Neural cell (in vitro differentiated cells): ENCODE results near the gene CAPN10. TPM values are rescaled to one million over a fixed set of nuclear protein-coding genes. Genes with fewer than 3 reads are reported as not detected.

Experiments
- H2AFZ ChIP-seq: fragments of 200-600, 300-800 bp; sonication (generic), shearing (Covaris generic); 2 replicates; pipeline ENCODE4 v1.6.0; 2014; ENCODE audit warnings: low read depth, mild to moderate bottlenecking, antibody characterized with exemption, low read length, moderate library complexity
- H3F3A ChIP-seq: fragments of 200-600 bp; shearing (Covaris generic); 2 replicates; pipeline ENCODE4 v1.6.1; 2016; ENCODE audit warnings: mild to moderate bottlenecking, moderate library complexity, mixed read lengths, antibody characterized with exemption, low read length; ENCODE audit not compliant: insufficient read depth, poor library complexity, severe bottlenecking
- H3K27ac ChIP-seq: fragments of 200-600, 300-800 bp; sonication (generic), shearing (Covaris generic); 2 replicates; pipeline ENCODE4 v1.5.1; 2014; ENCODE audit warnings: mild to moderate bottlenecking, low read length, moderate library complexity
- H3K27me3 ChIP-seq: fragments of 300-800, 200-600 bp; sonication (generic), shearing (Covaris generic); 2 replicates; pipeline ENCODE4 v1.6.0; 2014; ENCODE audit warnings: mild to moderate bottlenecking, low read depth, low read length, moderate library complexity; ENCODE audit not compliant: insufficient read depth
- H3K36me3 ChIP-seq: fragments of 300-800, 200-600 bp; sonication (generic), shearing (Covaris generic); 2 replicates; pipeline ENCODE4 v1.5.1; 2014; ENCODE audit warnings: mild to moderate bottlenecking, antibody characterized with exemption, low read length, moderate library complexity; ENCODE audit not compliant: insufficient read depth
- H3K4me2 ChIP-seq: fragments of 300-800, 200-600 bp; sonication (generic), shearing (Covaris generic); 2 replicates; pipeline ENCODE4 v1.6.0; 2014; ENCODE audit warnings: mild to moderate bottlenecking, low read length
- H3K4me3 ChIP-seq: fragments of 300-800, 200-600 bp; sonication (generic), shearing (Covaris generic); 2 replicates; pipeline ENCODE4 v1.5.1; 2014; ENCODE audit warnings: mild to moderate bottlenecking, low read length, moderate library complexity
- H3K79me2 ChIP-seq: fragments of 200-600 bp; shearing (Covaris generic); replicated peaks from 2 replicates; pipeline ENCODE4 v1.6.0; 2014; ENCODE audit warnings: mild to moderate bottlenecking, low read length, moderate library complexity; ENCODE audit not compliant: insufficient read depth
- H3K9ac ChIP-seq: fragments of 300-800, 200-600 bp; sonication (generic), shearing (Covaris generic); 2 replicates; pipeline ENCODE4 v1.6.1; 2016; ENCODE audit warnings: mild to moderate bottlenecking, low read length, mixed read lengths
- H3K9me2 ChIP-seq: fragments of 200-600 bp; shearing (Covaris generic); 2 replicates; pipeline ENCODE4 v1.6.1; 2016; ENCODE audit warnings: mild to moderate bottlenecking, low read length, mixed read lengths; ENCODE audit not compliant: insufficient read depth
- H3K9me3 ChIP-seq: fragments of 200-600, 300-800 bp; sonication (generic), shearing (Covaris generic); 2 replicates; pipeline ENCODE4 v1.6.1; 2016; ENCODE audit warnings: mild to moderate bottlenecking, mixed run types, low read length, moderate library complexity, mixed read lengths
- H4K20me1 ChIP-seq: fragments of 200-600 bp; shearing (Covaris generic); 2 replicates; pipeline ENCODE4 v1.6.1; 2016; ENCODE audit warnings: mild to moderate bottlenecking, mixed run types; ENCODE audit not compliant: insufficient read depth
- EP300 ChIP-seq: fragments of 450-650 bp; conservative IDR thresholded peaks from 2 replicates; pipeline ENCODE4 v1.6.1; 2014; ENCODE audit warnings: antibody characterized with exemption, mild to moderate bottlenecking, moderate library complexity; ENCODE audit not compliant: poor library complexity, severe bottlenecking
- EZH2 ChIP-seq: fragments of 200-600, 300-800 bp; shearing (Covaris generic), sonication (generic); IDR thresholded peaks from 2 replicates; pipeline ENCODE4 v1.6.1; 2014; ENCODE audit warnings: antibody characterized with exemption, low read length, borderline replicate concordance, mild to moderate bottlenecking; ENCODE audit not compliant: insufficient read depth, poor library complexity, severe bottlenecking
- MXI1 ChIP-seq: fragments of 450-650 bp; conservative IDR thresholded peaks from 2 replicates; pipeline ENCODE4 v1.6.1; 2014; ENCODE audit warnings: antibody characterized with exemption, mild to moderate bottlenecking; ENCODE audit not compliant: poor library complexity, severe bottlenecking
- POLR2AphosphoS5 ChIP-seq: IDR thresholded peaks from 2 replicates; pipeline ENCODE4 v1.6.1; 2012
- RAD21 ChIP-seq: fragments of 450-650 bp; conservative IDR thresholded peaks from 2 replicates; pipeline ENCODE4 v1.6.1; 2014; ENCODE audit warnings: antibody characterized with exemption, mild to moderate bottlenecking, moderate library complexity
- SMC3 ChIP-seq: fragments of 450-650 bp; conservative IDR thresholded peaks from 2 replicates; pipeline ENCODE4 v1.6.1; 2014; ENCODE audit warnings: antibody characterized with exemption, mild to moderate bottlenecking, moderate library complexity; ENCODE audit not compliant: poor library complexity
- TAF1 ChIP-seq: IDR thresholded peaks from 2 replicates; pipeline ENCODE4 v1.6.1; 2012; ENCODE audit warnings: low read depth
- polyA plus RNA-seq: library from polyadenylated mRNA; depleted of rRNA; stranded (reverse); fragments of >200 nt; gene quantifications from 2 replicates; pipeline ENCODE4 v1.2.3, GENCODE V29; 2014
- TF ChIP-seq, protein P1 (sequence below): fragments of 450-650 bp; IDR thresholded peaks from 2 replicates; pipeline ENCODE4 v1.5.1; 2014; ENCODE audit warnings: antibody characterized with exemption, mild to moderate bottlenecking, moderate library complexity; ENCODE audit not compliant: poor library complexity, severe bottlenecking
- TF ChIP-seq, protein P2 (sequence below): IDR thresholded peaks from 2 replicates; pipeline ENCODE4 v1.6.1; 2012; ENCODE audit warnings: borderline replicate concordance

CAPN10 gene
- polyA plus RNA-seq, 1 donor from 2014 or later: 120 TPM

DNA sequence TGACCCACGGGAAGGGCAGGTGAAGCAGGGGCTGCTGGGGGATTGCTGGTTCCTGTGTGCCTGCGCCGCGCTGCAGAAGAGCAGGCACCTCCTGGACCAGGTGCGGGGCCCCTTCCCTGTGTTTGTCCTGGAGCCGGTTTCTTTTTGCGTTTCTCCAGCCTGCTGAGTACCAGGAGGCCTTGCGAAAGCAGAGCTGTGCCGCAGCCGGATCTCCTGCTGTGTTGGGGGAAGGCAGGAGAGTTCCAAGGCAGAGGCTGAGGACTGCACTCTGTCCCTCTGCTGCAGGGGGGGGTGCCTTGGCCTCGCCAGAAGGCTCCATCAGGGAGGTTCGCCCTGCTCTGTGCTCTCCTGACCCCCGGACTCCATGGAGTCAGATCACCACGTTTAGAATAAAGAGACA lies 2.8 kb downstream of the CAPN10 start:
- no peaks in the 10 kb centered on the region for H3K9me2 ChIP-seq
- H3K4me3 ChIP-seq: no peak overlapping the region
- H3K79me2 ChIP-seq: peaks cover 39% of the 10 kb centered on the region
- no peaks in the 10 kb centered on the region for H3K36me3 ChIP-seq
- H3K9me3 ChIP-seq: no peaks in the 10 kb centered on the region
- no peaks in the 10 kb centered on the region for H4K20me1 ChIP-seq
- no peak overlapping the region for H3K9ac ChIP-seq
- no peak overlapping the region for H3K4me2 ChIP-seq
- no peak overlapping the region for H2AFZ ChIP-seq
- TF ChIP-seq EZH2 (no peak), POLR2AphosphoS5 (no peak), MXI1 (no peak), RAD21 (no peak), TAF1 (no peak), SMC3 (no peak), EP300 (no peak)
- TF ChIP-seq, protein P1, sequence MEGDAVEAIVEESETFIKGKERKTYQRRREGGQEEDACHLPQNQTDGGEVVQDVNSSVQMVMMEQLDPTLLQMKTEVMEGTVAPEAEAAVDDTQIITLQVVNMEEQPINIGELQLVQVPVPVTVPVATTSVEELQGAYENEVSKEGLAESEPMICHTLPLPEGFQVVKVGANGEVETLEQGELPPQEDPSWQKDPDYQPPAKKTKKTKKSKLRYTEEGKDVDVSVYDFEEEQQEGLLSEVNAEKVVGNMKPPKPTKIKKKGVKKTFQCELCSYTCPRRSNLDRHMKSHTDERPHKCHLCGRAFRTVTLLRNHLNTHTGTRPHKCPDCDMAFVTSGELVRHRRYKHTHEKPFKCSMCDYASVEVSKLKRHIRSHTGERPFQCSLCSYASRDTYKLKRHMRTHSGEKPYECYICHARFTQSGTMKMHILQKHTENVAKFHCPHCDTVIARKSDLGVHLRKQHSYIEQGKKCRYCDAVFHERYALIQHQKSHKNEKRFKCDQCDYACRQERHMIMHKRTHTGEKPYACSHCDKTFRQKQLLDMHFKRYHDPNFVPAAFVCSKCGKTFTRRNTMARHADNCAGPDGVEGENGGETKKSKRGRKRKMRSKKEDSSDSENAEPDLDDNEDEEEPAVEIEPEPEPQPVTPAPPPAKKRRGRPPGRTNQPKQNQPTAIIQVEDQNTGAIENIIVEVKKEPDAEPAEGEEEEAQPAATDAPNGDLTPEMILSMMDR: no peak
- TF ChIP-seq, protein P2, sequence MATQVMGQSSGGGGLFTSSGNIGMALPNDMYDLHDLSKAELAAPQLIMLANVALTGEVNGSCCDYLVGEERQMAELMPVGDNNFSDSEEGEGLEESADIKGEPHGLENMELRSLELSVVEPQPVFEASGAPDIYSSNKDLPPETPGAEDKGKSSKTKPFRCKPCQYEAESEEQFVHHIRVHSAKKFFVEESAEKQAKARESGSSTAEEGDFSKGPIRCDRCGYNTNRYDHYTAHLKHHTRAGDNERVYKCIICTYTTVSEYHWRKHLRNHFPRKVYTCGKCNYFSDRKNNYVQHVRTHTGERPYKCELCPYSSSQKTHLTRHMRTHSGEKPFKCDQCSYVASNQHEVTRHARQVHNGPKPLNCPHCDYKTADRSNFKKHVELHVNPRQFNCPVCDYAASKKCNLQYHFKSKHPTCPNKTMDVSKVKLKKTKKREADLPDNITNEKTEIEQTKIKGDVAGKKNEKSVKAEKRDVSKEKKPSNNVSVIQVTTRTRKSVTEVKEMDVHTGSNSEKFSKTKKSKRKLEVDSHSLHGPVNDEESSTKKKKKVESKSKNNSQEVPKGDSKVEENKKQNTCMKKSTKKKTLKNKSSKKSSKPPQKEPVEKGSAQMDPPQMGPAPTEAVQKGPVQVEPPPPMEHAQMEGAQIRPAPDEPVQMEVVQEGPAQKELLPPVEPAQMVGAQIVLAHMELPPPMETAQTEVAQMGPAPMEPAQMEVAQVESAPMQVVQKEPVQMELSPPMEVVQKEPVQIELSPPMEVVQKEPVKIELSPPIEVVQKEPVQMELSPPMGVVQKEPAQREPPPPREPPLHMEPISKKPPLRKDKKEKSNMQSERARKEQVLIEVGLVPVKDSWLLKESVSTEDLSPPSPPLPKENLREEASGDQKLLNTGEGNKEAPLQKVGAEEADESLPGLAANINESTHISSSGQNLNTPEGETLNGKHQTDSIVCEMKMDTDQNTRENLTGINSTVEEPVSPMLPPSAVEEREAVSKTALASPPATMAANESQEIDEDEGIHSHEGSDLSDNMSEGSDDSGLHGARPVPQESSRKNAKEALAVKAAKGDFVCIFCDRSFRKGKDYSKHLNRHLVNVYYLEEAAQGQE: no peak
- H3F3A ChIP-seq: no peaks in the 10 kb centered on the region
- no peak overlapping the region for H3K27ac ChIP-seq
- no peaks in the 10 kb centered on the region for H3K27me3 ChIP-seq

DNA sequence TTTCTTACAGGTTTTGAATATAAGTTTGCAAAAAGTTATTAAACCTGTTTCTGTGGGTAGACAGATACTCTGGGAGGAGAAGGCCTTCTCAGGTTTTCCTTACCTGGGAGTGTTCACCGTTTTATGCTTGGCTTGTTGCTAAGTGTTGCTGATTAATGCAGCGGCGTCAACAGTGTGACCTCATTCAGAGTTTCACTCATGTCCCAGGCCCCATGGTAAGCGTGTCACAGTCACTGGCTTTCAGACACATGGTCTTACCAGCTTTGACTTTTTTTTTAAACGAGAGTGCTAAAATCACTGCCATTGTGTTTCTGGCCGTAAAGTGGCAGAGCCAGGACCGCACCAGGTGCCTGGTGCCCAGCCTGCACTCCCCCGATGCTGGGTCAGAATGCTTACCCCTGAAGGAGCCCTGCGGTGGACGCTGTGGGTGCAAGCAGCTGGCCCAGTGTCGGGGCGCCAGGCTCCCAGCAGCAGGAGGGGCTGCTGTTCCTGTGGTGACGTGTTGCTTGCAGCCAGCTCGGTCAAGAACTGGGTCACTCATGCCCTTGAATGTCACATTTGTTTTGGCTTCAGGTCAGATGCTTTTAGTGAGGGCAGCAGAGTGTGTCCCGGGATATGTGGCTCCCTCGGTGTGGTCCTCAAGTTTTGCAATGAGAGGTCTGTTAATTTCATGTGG lies 3.5 kb downstream of the CAPN10 start:
- no peaks in the 10 kb centered on the region for H3K27me3 ChIP-seq
- H3K4me2 ChIP-seq: no peak overlapping the region
- H3K79me2 ChIP-seq: peaks cover 33% of the 10 kb centered on the region
- no peaks in the 10 kb centered on the region for H3K9me2 ChIP-seq
- H3K9me3 ChIP-seq: no peaks in the 10 kb centered on the region
- no peaks in the 10 kb centered on the region for H4K20me1 ChIP-seq
- H3K27ac ChIP-seq: no peak overlapping the region
- no peaks in the 10 kb centered on the region for H3K36me3 ChIP-seq
- no peak overlapping the region for H3K9ac ChIP-seq
- H2AFZ ChIP-seq: no peak overlapping the region
- H3F3A ChIP-seq: no peaks in the 10 kb centered on the region
- TF ChIP-seq, protein P2: no peak
- H3K4me3 ChIP-seq: no peak overlapping the region
